Body of pancreas (tissue), 4 donors: ENCODE measurements around the gene TMEM154.

Experiments
- CTCF ChIP-seq, 7 experiments: fragments of 450-650 bp in 4 of 7; fragments of 200-600 bp in 3 of 7; sonication (generic) in 3 of 7; IDR thresholded peaks; one replicate each; pipeline ENCODE4 v1.5.1; 2016 to 2019; ENCODE audit warnings: antibody characterized with exemption in 7 of 7
- POLR2A ChIP-seq, 3 donors: fragments of 450-650 bp; IDR thresholded peaks; one replicate each; pipeline ENCODE4 v1.6.1; 2016; ENCODE audit warnings: antibody characterized with exemption in 3 of 3, mild to moderate bottlenecking in 2 of 3

GRCh38 chr4:152591876-152592275, 87.9 kb downstream of the TMEM154 start:
- TF ChIP-seq CTCF (IDR thresholded peaks at IDR 0.05) = no peak
- no peak for TF ChIP-seq POLR2A (IDR thresholded peaks at IDR 0.05)
